ENCODE measurements around the gene CPM.

CPM gene

GRCh38 chr12:68827895-68828671 is 104.9 kb downstream of the CPM start:
- TF ChIP-seq REST (IDR thresholded peaks at IDR 0.05; ENCODE audit: insufficient replicate concordance, low read depth) (no peak), SPI1 (IDR thresholded peaks at IDR 0.05; ENCODE audit: borderline replicate concordance, low read depth) (no peak)
- Histone ChIP-seq H3K4me3 (replicated peaks; ENCODE audit: insufficient read depth, low read length) (no peak overlapping the region), H3K27me3 (ENCODE audit: insufficient read depth, poor library complexity, severe bottlenecking) (no peaks in the 10 kb centered on the region), H3K27ac (replicated peaks) (no peak overlapping the region)
- DNase-seq (ENCODE audit: low read depth in 1 of 2, low spot score in 1 of 2), result no peak

GRCh38 chr12:68825569-68826217 is 107.3 kb downstream of the CPM start:
- DNase-seq (ENCODE audit: low read depth in 1 of 2, low spot score in 1 of 2), result no peak
- Histone ChIP-seq H3K27ac (replicated peaks) (no peak overlapping the region), H3K27me3 (ENCODE audit: insufficient read depth, poor library complexity, severe bottlenecking) (no peaks in the 10 kb centered on the region), H3K4me3 (replicated peaks; ENCODE audit: insufficient read depth, low read length) (no peak overlapping the region)
- no peak for TF ChIP-seq REST (IDR thresholded peaks at IDR 0.05; ENCODE audit: insufficient replicate concordance, low read depth)
- no peak for TF ChIP-seq GABPA (IDR thresholded peaks at IDR 0.05; ENCODE audit: low read depth)
- TF ChIP-seq CTCF (IDR thresholded peaks at IDR 0.05; ENCODE audit: insufficient read depth, low read length), result no peak
- TF ChIP-seq POLR2AphosphoS5 (IDR thresholded peaks at IDR 0.05; ENCODE audit: low read depth), result no peak
- no peak for TF ChIP-seq SPI1 (IDR thresholded peaks at IDR 0.05; ENCODE audit: borderline replicate concordance, low read depth)

GRCh38 chr12:68824597-68825250 is 108.2 kb downstream of the CPM start:
- no peak overlapping the region for H3K27ac ChIP-seq (replicated peaks)
- H3K27me3 ChIP-seq (ENCODE audit: insufficient read depth, poor library complexity, severe bottlenecking), result no peaks in the 10 kb centered on the region

GRCh38 chr12:68824131-68824530 is 108.8 kb downstream of the CPM start:
- TF ChIP-seq CTCF (IDR thresholded peaks at IDR 0.05; ENCODE audit: insufficient read depth, low read length), result no peak
- Histone ChIP-seq H3K27me3 (ENCODE audit: insufficient read depth, poor library complexity, severe bottlenecking) (no peaks in the 10 kb centered on the region), H3K27ac (replicated peaks) (no peak overlapping the region), H3K4me3 (replicated peaks; ENCODE audit: insufficient read depth, low read length) (no peak overlapping the region)
- no peak for DNase-seq (ENCODE audit: low read depth in 1 of 2, low spot score in 1 of 2)

More at GRCh38 chr12:68824597-68825250, 108.2 kb downstream of the CPM start:
- TF ChIP-seq GABPA (IDR thresholded peaks at IDR 0.05; ENCODE audit: low read depth), result no peak
- H3K4me3 ChIP-seq (replicated peaks; ENCODE audit: insufficient read depth, low read length), result no peak overlapping the region
- DNase-seq (ENCODE audit: low read depth in 1 of 2, low spot score in 1 of 2), result no peak

Measured in HL-60 (cell line).